DMS153 (cell line): ENCODE results near the gene DPY19L1.
"Not testable (repeated sequence)": the region's sequence is repeated elsewhere in the genome, so short reads cannot be mapped to it uniquely, and the experiment has no call there.

Experiments
- DNase-seq: peaks from one replicate; lab custom pipeline; 2025; lab: John Stamatoyannopoulos, UW

The DPY19L1 gene

DNA sequence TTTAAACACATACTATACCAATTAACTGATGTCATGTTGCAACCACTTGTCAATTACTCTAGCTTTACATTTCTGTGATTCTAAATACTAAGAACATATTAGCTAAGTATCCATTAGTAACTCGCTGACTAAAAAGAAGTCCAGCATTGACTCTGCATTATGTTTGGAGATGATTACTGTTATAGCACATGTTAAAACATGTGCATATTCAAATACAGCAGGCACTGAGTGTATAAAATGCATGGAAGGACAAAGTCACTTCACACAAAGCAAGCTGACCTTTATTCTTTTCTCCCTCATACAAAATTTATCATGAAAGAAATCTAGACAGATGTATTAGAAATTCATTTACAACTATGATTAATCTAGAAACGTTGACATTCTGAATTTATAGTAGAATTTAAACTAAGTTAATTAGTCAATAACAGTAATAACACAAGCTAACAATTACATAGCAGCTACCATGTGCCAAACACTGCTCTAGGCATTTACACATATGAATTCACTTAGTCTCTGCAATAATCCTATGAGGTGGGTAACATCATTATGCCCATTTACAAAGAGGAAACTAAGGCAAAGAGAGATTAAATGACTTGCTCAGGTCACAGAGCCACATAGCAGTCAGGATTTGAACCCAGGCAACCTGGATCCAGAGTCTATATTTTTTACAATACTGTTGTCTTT is 48.7 kb downstream of the DPY19L1 start:
- DNase-seq, result not testable (repeated sequence)

DNA sequence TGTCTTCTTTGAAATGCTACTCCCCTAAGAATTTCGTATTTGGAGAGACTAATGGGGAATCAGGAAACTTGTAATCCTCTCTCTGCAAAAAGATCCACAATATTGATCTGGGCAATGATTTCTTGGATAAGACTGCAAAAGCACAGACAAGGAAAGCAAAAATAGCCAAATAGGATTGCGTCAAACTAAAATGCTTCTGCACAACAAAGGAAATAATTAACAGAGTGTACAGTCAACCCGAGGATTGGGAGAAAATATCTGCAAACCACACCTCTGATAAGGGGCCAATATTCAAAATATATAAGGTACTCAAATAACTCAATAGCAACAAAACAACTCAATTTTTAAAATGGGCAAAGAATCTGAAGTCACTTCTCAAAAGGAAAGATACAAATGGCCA is 52.1 kb downstream of the DPY19L1 start:
- DNase-seq, result not testable (repeated sequence)

DNA sequence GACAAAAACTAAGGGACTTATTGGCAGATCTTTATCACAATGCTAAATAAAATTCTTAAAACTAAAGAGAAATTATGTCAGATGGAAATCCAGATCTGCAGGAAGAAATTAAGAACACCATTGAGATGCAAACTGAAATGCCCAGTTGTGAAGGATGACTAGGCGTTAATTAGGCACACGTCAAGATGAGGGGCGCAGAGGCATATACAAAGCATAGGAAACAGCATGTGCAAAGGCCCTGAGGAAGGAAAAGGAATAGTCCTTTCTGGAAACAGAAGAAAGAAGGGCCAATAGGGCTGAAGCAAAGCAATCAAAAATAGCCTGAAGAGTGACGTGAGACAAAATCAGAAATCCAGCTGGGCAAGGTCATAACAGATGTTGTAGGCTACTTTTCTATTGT is 53.1 kb downstream of the DPY19L1 start:
- not testable (repeated sequence) for DNase-seq

DNA sequence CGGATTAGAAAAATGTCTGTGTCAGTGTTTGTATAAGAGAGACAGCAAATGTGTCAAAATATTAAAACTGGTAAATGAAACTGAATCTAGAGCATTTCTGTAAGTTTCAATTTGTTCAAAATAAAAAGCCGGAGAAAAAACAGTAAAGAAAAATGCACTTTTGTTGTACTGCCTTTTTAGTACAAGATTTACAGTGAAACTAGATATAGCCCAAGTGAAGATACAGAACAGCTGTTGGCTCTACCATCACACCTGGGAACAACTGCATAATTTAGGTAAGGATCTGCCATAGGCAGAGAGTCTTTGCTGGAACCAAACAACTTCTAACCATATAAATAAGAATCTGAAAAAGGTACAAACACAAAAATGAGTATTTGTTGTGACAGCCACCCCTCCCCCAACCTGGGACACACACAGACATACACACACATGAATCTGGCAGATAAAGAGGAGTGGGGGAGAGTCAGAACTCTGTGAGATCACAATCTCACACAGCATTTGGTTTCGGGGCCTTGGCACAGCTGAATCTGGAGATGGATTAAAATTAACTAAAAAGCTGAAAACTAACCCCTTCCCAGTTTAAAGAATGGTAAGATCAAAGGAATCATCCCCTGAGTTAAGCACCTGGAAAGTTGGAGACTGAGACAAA is 54.8 kb downstream of the DPY19L1 start:
- DNase-seq, result no peak

DNA sequence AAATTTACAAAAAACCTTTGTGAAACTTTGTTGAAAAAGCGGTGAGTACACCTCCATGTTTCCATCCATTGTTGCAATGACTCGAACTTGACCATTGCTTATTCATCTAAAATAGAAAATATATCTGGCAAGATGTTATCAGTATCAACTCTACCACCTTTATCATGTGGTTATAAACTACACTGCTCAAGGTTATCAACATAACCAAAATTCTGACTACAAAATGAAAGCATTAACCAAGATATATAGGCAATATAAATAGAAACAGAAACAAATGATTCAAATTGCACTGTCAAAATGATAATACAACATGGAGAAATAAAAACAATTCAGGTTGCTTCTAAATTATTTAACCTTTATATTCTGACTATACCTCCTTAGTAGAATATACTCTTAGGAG is 58.2 kb downstream of the DPY19L1 start:
- not testable (repeated sequence) for DNase-seq

DNA sequence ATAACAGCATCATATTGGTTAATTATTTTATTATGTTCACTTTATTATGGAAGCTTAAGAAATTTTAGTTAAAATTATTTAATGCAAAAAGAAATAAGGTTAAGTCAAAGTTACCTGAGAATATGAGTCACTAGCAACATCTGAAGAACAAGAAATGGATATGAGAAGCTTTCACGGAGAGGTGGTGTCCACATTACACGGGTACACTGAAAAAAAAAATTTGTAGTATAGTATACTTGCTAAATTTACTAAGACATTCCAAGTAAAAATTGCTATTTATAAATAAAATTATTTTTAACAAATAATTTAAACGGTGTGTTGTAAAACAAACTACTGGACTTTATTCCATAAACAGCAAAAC is 63.9 kb downstream of the DPY19L1 start:
- no peak for DNase-seq

DNA sequence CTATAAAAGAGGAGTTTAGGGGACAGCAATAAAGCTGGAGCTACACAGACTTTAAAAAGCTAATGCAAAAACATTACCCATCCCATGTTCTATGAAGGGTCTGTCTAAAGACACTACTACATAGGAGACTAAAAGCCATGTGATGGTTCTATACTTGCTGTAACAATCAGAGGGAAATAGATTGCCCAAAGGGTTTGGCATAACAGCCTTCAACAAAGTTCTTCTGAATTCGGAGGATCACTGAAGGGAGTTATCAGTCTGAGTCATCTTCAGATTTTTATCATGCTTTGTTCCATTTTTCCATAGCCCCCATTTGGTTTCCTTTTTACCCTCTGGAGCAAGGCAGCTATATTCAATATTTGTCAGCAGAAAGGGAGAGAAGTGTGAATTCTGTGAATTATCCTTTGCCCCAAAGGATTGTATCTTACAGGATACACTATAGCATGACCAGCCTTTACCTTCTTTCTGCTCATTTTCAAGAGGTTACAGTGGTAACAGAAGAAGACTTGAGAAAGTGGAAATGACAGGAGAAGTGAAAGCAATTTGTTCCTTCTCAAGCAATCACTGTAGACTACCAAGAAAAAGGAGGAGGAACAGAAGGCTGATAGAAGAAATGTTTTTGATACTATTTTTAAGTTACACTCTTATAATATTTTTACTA is 64.4 kb downstream of the DPY19L1 start:
- DNase-seq, result not testable (repeated sequence)

DNA sequence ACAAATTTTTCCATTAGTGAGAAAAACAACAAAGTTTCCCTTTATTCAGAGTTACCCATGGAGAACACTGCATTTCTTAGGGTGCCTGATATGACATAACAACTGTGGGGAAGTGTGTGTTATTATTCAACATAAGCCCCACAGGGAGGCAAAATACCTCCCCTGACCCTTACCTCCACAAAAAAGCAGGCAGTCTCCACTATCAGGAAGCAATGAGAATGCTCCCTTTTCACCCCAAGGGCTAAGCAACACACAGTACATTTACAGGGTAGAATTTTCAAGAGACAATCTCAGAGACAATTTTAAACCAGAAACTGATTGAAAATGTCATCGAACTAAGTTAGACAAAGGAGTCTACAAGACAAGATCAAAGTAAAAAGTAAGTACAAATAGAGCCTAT is 69.5 kb downstream of the DPY19L1 start:
- DNase-seq, result not testable (repeated sequence)

DNA sequence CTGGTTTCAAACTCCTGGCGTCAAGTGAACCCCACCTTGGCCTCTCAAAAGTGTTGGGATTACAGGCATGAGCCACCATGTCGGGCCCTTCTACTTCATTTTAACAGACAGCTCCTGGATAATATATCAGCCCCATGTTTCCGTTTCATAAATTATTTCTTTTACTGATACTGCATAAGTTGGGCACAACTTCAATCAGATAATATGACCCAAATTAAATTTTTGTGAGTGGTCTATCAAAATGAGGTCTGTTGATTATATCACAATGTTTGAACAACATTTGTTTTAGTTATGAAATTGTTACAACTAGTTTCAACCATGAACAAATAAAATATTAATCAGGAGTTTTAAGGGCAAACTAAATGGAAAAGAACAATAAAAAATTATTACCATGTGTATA is 70.8 kb downstream of the DPY19L1 start:
- DNase-seq, result not testable (repeated sequence)

DNA sequence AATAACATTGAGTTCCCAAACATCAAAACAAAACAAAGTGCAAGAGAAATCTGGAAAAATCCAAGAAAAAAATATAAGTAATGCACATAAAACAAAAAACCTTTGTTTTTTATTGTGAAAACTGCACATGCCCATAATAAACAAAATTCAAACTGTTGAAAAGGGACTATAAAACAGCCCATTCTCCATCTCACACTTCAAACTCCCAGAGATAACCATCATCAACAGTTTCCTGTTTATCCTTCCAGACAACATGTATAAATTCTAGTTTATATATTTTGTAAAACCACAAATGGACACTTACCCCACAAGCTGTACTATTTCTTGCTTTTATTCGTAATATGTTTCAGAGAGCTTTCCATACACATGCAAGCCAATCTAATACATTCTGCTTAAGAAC is 79.3 kb downstream of the DPY19L1 start:
- DNase-seq, result no peak

DNA sequence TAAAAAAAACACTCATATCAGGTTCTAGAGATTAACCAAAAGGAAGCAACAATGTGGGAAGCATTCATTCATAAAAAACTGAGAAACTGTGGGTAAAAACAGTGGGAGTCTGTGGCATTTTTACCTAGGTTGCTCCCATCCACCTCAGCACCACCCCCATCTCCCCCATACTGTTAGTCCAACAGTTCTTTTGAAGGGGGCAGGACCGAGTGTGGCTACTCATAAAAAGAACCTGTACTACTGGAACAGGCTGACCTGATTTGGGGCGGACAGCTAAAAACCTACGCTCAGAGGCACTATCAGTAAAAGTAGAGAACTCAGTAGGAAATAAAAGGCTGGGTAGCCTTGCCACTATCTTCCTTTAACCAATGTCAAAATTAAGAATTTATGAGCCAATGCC is 84.5 kb downstream of the DPY19L1 start:
- DNase-seq, result no peak

DNA sequence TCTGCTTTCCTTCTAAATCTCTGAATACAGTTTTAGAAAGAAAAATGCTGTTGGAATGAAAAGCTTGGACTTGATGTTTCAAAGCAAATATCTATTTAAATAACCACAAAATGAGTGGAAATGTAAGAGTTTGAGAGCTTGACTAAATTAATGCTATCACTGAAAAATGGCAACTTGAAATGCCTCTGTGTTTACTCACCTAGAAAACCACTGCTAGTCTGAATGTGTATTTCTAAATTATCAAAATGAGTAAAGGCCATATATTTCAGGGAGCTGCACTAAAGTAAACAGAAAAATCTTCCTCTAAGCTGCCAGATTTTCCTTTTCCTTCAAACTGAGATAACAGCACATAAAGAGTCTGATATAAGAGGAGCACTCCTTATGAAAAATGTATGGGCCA is 87.9 kb downstream of the DPY19L1 start:
- no peak for DNase-seq

DNA sequence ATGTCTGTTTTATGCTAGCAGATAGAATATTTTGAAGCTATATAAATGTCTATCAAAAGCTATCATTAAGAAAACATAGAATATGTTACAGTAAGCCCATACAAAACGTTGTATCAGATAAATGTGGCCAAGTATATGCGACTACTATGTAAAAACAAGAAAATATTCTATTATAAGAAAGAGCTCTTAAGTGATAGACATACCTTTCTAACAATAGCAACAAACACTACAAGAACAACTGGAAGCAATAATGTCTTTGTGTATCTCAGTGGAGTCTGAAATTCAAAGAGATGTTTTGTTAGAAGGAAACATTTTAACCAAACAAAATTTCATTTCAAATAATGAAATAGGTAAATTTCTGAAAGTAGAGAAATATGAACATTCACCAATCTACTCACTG is 89.9 kb downstream of the DPY19L1 start:
- DNase-seq, result not testable (repeated sequence)

DNA sequence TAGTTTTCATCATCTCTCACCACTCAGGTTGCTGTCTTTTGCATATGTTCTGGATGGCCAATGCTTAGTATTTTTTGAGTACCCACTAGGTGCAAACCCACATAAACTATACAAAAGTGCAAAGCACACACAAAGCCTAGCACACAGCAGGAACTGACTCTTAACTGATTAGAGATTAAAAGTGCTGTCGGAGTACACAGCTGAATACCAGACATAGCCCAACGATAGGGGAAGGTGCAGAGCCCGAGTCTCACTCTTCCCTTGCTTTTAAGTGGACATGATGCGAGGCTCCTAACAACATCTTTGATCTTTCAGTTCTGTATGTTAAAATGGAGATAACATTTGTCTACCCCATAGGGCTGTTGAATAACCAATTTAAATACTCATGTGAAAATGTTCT is 90.8 kb downstream of the DPY19L1 start:
- DNase-seq, result no peak

DNA sequence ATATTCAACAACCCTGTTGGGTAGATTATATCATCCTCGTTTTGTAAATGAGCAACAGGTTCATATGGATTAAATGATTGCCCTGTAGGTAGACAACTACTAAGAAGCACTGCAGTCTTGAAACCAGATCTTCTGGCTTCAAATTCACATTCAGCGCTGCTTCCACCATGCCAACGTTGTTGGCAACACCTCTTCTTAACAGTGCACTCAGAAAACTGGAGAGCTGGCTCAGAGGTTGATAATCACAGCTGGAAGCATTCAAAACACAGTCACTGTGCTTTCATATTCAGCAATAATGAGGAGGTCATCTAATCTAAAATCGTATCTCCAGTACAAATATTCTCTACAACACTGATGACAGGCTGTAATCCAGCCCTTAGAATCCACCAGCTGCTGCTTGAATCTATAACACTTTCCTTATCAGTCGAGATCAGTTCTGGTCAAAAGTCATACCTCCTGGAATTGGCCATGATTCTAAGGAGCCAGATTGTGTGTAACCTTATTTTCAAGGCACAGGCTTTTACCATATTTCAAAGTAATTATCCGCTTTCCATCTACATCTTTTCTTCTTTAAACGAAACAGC is 91.3 kb downstream of the DPY19L1 start:
- DNase-seq, result not testable (repeated sequence)

DNA sequence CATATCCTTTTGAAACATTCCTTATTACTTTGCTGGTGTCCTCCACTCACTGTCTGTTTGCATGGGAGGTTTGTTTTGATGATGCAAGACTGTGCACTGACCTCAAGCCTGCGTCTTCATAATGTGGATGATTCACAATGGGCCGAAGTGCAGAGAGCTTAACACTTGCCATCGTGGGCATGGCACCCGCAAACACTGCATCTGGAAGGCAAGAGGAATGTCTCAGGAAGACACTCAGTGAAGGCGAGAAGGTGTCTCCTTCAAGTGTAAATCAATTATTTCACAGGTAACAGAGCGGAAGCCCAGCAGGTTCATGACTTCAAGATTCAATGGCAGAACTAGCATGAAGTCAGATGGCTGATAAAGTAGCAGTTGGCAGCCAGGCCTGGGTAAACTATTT is 98.1 kb downstream of the DPY19L1 start:
- no peak for DNase-seq

DNA sequence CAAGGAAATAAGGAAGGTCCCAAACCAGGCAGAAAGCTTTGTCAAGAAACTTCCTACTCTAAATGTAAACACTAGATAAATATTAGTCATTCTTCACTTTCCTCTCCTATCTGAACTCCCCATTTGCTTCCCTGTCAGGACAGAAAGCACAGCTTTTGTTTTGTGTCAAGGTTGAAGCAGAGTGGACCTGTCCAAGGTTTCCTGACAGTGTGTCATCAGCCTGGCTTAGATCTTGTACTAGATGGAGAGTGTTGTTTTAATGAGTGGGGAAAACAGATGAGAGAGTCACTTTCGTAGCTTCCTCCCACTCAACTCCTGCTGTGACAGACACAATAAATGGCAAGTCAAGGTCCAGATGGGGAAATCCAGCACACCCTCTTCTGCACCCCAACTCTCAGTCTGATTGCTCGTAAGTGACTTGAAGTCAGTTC is 101.5 kb downstream of the DPY19L1 start:
- not testable (repeated sequence) for DNase-seq

DNA sequence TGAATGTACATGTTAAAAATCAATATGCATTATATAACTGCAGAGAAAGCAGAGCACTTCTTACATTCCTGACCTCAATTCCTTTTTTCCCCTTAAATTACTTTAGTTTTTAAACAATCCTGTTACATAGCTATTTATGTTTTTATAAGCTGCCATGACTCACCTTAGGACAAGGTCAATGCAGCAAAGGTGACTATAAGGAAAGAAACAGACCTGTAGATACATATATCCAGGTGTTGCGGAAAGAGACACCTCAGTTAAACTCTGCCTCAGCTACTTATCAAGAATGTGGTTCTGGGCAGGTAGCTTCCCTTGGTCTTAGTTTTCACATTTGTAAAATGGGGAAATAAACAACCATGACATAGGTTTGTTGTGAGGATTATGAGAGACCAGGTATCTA is 105.5 kb downstream of the DPY19L1 start:
- no peak for DNase-seq

DNA sequence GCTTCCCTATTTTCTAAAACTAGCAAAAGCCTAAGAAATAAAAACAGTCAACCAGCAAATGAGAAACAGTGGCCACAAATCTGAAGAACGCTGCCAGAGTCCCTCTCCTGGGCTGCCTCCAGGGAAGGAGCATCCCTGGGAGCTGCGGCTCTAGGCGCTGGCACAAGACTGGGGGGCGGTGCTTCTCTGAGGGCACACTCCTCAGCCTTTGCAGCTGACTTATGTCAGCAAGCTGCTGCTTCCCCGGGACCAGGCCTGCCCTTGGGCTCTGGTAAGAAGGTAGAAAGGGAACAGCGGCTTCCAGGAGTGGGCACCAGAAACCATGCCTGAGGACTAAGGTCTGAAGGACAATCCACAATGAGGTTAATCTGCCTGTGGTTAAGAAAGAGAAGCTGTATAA is 107.5 kb downstream of the DPY19L1 start:
- DNase-seq, result not testable (repeated sequence)

DNA sequence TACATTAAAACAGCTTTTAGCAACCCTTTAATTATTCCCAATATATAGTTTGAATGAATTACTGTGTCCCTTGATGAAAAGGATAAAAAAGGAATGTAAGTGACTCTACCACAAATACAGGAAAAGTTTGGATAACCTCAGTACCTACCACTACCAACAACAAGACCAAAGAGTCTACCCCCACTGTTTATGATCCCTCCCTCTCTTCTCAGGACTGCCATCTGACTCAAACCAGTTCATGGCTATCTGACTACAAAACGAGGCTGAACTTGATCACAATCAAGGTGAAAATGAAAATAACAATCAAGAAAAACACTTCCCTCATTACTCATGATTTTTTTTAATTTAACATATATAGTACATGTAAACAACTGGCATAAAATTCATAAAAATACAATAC is 108.7 kb downstream of the DPY19L1 start:
- DNase-seq, result no peak

DNA sequence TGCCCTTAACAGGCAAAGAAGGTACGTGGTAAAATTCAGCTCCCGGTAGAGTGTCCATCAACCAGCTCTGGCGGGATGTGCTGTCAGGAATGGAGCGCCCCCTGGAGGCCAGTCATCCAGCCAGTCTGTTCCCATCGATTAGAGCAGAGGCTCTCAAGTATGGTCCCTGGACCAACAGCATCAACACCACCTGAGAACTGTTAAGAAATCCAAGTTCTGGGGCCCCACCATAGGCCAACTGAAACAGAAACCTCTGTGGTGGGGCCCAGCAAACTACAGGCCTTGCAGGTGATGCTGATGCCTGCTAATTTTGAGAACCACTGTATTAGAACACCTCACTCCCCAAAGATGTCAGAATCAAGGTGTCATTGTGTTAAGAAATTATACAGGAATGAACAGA is 109.2 kb downstream of the DPY19L1 start:
- DNase-seq, result no peak

DNA sequence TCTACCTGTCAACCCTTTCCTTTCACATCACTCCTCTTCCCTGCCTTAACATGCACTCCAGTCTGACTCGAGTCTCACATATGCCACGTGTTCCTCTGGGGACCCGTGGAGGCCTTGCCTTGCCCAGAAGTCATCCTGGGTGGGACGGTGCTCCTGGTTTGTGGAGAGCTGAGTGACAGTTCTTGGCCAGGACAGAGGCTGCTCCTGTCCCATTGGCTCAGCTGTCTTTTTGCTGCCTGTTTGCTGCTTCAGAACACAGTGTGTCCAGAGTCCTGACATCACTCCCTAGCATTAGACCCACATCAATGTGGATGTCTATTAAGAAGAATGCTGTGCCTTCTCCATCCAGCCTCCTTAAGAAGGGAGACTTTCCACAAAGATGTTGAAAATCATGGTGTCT is 116.8 kb downstream of the DPY19L1 start:
- not testable (repeated sequence) for DNase-seq

DNA sequence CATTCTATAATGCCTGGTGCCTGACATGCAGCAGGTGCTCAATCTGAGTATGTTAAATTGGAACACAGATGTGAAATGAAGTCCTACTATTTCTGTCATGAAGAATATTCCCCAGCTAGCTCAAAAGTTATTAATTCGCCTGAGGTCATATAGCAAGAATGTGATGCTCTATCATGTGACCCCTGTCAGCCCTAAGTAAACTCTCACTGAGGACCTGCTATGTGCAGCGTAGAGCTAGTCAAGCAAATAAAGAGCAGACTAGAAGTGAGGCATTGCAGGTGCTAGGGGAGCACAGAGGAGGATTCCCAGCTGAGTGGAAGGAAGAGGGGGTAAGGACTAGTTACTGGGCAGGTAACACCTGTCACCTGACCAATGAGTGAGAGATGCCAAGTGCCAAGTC is 118.2 kb downstream of the DPY19L1 start:
- DNase-seq, result not testable (repeated sequence)
